Fibroblast of the aortic adventitia (primary cell): ENCODE measurements around the gene MSH3. TPM values are rescaled to one million over a fixed set of nuclear protein-coding genes. Genes with fewer than 3 reads are reported as not detected.

Experiments used
- DNase-seq: peaks from one replicate; pipeline ENCODE4 v3.0.0-alpha.2; 2010; ENCODE audit warnings: low read depth
- H3K4me3 ChIP-seq: 2 replicates; pipeline ENCODE4 v1.5.1; 2011; ENCODE audit warnings: low read depth, mild to moderate bottlenecking, control low read depth, low read length, moderate library complexity
- total RNA-seq: library from RNA; depleted of rRNA; stranded (reverse); fragments of >200 nt; gene quantifications from 2 replicates; pipeline ENCODE4 v1.2.3, GENCODE V29; 2012; ENCODE audit warnings: low replicate concordance
- TF ChIP-seq, protein P1 (sequence below): IDR thresholded peaks from 2 replicates; pipeline ENCODE4 v1.5.1; 2011; ENCODE audit warnings: mild to moderate bottlenecking, low read length, control low read depth, inconsistent platforms; ENCODE audit not compliant: insufficient read depth

Gene MSH3
- total RNA-seq, 1 donor = 25.0 TPM

- TF ChIP-seq, protein P1, sequence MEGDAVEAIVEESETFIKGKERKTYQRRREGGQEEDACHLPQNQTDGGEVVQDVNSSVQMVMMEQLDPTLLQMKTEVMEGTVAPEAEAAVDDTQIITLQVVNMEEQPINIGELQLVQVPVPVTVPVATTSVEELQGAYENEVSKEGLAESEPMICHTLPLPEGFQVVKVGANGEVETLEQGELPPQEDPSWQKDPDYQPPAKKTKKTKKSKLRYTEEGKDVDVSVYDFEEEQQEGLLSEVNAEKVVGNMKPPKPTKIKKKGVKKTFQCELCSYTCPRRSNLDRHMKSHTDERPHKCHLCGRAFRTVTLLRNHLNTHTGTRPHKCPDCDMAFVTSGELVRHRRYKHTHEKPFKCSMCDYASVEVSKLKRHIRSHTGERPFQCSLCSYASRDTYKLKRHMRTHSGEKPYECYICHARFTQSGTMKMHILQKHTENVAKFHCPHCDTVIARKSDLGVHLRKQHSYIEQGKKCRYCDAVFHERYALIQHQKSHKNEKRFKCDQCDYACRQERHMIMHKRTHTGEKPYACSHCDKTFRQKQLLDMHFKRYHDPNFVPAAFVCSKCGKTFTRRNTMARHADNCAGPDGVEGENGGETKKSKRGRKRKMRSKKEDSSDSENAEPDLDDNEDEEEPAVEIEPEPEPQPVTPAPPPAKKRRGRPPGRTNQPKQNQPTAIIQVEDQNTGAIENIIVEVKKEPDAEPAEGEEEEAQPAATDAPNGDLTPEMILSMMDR = no peak
- no peak overlapping the region for H3K4me3 ChIP-seq
- DNase-seq = no peak
These were observed 199.0 kb downstream of the MSH3 start for GRCh38 chr5:80853413-80853812.

- no peak overlapping the region for H3K4me3 ChIP-seq
- no peak for DNase-seq
- TF ChIP-seq, protein P1 = no peak
These were observed 200.1 kb downstream of the MSH3 start for GRCh38 chr5:80854583-80854982.

DNA sequence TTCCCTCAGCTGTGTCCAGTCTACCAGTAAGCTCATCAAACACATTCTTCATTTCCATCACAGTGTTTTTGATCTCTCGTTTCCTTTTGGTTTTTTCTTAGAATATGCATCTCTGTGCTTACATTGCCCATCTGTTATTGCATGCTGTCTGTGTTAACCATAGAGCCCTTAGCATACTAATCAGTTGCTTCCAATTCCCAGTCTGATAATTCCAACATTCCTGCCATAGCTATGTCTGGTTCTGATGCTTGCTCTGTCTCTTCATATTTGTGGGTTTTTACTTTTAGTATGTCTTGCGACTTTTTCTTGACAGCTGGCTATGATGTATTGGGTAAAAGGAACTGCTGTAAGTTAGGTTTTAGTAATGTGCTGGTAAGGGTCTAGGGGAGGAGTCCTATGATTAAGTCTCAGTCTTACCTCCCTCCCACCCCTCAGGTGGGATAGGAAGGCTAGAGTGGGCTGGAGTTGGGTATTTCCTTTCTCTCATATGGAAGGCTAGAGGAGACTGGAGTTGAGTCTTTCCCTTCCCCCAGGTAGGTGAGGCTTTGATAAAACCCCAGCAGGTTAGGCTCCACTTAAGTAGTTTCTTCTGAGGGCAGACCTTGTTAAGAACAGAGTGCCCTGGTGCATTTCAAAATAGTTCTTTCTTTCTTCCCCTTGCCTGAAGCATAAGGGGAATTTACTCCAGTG, 206.6 kb downstream of the MSH3 start:
- TF ChIP-seq, protein P1 = no peak
- DNase-seq = peak; percentile 64
- H3K4me3 ChIP-seq = no peak overlapping the region

DNA sequence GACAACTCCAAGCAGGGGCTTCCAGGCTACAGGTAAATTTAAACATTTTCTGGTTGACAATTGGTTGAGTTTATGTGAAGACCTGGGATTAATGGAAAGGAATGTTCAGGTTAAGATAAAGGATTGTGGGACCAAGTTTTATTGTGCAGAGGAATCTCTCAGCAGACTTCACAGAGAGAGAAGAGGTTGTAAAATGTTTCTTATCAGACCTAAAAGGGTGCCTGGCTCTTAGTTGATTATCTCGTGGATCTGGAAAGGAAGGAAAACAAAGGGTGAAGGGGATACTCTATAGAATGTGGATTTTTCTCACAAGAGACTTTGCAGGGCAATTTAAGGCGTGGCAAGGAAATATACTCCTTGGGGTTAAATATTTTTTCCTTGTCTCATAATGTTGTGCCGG, 209.3 kb downstream of the MSH3 start:
- TF ChIP-seq, protein P1 = no peak
- DNase-seq = no peak
- H3K4me3 ChIP-seq = no peak overlapping the region

- TF ChIP-seq, protein P1 = no peak
- no peak overlapping the region for H3K4me3 ChIP-seq
- no peak for DNase-seq
These were observed 209.7 kb downstream of the MSH3 start for GRCh38 chr5:80864109-80864508.

- H3K4me3 ChIP-seq = no peak overlapping the region
- no peak for DNase-seq
- TF ChIP-seq, protein P1 = no peak
These were observed 210.4 kb downstream of the MSH3 start for GRCh38 chr5:80864706-80865435.
